Astrocyte (in vitro differentiated cells and primary cell): Measurements from ENCODE around the gene ASCC3.

Source experiments
- CTCF ChIP-seq: IDR thresholded peaks from 2 replicates; pipeline ENCODE4 v1.5.1; 2011; ENCODE audit warnings: low read depth, mild to moderate bottlenecking, inconsistent platforms, low read length, moderate library complexity; ENCODE audit not compliant: insufficient read depth
- EZH2 ChIP-seq: IDR thresholded peaks from 2 replicates; pipeline ENCODE4 v1.6.1; 2012; ENCODE audit warnings: mild to moderate bottlenecking, low read length, inconsistent platforms; ENCODE audit not compliant: insufficient read depth

- TF ChIP-seq CTCF (no peak), EZH2 (no peak)
Observed at GRCh38 chr6:100491952-100492670, 389.0 kb downstream of the ASCC3 start.
